ENCODE data around the gene XYLT1.

The XYLT1 gene

DNA sequence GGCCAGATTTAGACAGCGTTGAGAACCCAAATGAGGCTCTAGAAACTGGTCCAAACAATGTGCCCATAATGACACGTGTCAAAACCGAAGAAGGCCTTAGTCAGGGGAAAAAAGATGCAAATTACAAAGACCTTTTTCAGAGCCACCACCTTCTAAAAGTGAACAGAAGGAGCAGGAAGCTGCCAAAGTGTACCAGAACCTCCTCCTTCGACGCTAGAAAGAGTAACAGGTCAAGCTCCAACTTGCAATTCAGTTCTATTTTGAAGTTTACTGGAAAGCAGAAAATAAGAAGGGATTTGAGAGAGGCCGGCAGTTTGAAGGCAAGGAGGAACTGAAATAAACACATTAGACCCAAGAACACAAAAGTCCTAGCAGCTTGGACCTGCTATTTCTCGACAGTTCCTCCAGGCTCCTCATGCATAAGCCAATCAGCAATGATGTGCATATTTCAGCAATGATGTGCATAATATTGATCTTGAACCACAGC, 61.8 kb downstream of the XYLT1 start:
- TF ChIP-seq, protein P1, sequence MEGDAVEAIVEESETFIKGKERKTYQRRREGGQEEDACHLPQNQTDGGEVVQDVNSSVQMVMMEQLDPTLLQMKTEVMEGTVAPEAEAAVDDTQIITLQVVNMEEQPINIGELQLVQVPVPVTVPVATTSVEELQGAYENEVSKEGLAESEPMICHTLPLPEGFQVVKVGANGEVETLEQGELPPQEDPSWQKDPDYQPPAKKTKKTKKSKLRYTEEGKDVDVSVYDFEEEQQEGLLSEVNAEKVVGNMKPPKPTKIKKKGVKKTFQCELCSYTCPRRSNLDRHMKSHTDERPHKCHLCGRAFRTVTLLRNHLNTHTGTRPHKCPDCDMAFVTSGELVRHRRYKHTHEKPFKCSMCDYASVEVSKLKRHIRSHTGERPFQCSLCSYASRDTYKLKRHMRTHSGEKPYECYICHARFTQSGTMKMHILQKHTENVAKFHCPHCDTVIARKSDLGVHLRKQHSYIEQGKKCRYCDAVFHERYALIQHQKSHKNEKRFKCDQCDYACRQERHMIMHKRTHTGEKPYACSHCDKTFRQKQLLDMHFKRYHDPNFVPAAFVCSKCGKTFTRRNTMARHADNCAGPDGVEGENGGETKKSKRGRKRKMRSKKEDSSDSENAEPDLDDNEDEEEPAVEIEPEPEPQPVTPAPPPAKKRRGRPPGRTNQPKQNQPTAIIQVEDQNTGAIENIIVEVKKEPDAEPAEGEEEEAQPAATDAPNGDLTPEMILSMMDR (conservative IDR thresholded peaks at IDR 0.05; ENCODE audit: low read length) = no peak
- TF ChIP-seq EZH2phosphoT487 (IDR thresholded peaks at IDR 0.05; ENCODE audit: borderline replicate concordance) = no peak
- Histone ChIP-seq H3K9me3 (ENCODE audit: insufficient read depth, low read depth, low read length) (no peaks in the 10 kb centered on the region), H3K4me1 (ENCODE audit: insufficient read depth, low read length, poor library complexity, severe bottlenecking) (peaks cover 8% of the 10 kb centered on the region), H3K79me2 (ENCODE audit: insufficient read depth, low read length) (peaks cover 98% of the 10 kb centered on the region), H4K20me1 (ENCODE audit: insufficient read depth, low read length, poor library complexity, severe bottlenecking) (peaks cover 78% of the 10 kb centered on the region), H3K36me3 (ENCODE audit: insufficient read depth, low read length) (peaks cover 49% of the 10 kb centered on the region; the same call in 1 of the 2 replicates), H2AFZ (ENCODE audit: low read length) (no peak overlapping the region), H3K9me2 (replicated peaks; ENCODE audit: low read depth, low read length) (no peaks in the 10 kb centered on the region), H3K4me3 (ENCODE audit: low read length, poor library complexity, severe bottlenecking) (no peak overlapping the region), H3K27me3 (ENCODE audit: insufficient read depth, low read length, poor library complexity, severe bottlenecking) (no peaks in the 10 kb centered on the region), H3F3A (ENCODE audit: low read depth) (no peaks in the 10 kb centered on the region), H3K4me2 (ENCODE audit: low read depth, low read length, poor library complexity, severe bottlenecking) (no peak overlapping the region), H3K9ac (ENCODE audit: low read depth, low read length, poor library complexity, severe bottlenecking) (no peak overlapping the region)

- H2AFZ ChIP-seq (ENCODE audit: low read length) = no peak overlapping the region
- peaks cover 98% of the 10 kb centered on the region for H3K79me2 ChIP-seq (ENCODE audit: insufficient read depth, low read length)
- no peaks in the 10 kb centered on the region for H3K27me3 ChIP-seq (ENCODE audit: insufficient read depth, low read length, poor library complexity, severe bottlenecking)
- H3K9me3 ChIP-seq (ENCODE audit: insufficient read depth, low read depth, low read length) = no peaks in the 10 kb centered on the region
- no peak overlapping the region for H3K4me2 ChIP-seq (ENCODE audit: low read depth, low read length, poor library complexity, severe bottlenecking)
- H3K36me3 ChIP-seq (ENCODE audit: insufficient read depth, low read length) = peaks cover 51% of the 10 kb centered on the region; the same call in 1 of the 2 replicates
- H4K20me1 ChIP-seq (ENCODE audit: insufficient read depth, low read length, poor library complexity, severe bottlenecking) = peaks cover 71% of the 10 kb centered on the region
- H3K9ac ChIP-seq (ENCODE audit: low read depth, low read length, poor library complexity, severe bottlenecking) = no peak overlapping the region
- TF ChIP-seq, protein P1 (conservative IDR thresholded peaks at IDR 0.05; ENCODE audit: low read length) = no peak
- TF ChIP-seq EZH2phosphoT487 (IDR thresholded peaks at IDR 0.05; ENCODE audit: borderline replicate concordance) = no peak
- no peak overlapping the region for H3K4me3 ChIP-seq (ENCODE audit: low read length, poor library complexity, severe bottlenecking)
- no peaks in the 10 kb centered on the region for H3F3A ChIP-seq (ENCODE audit: low read depth)
- H3K4me1 ChIP-seq (ENCODE audit: insufficient read depth, low read length, poor library complexity, severe bottlenecking) = peaks cover 8% of the 10 kb centered on the region
- no peaks in the 10 kb centered on the region for H3K9me2 ChIP-seq (replicated peaks; ENCODE audit: low read depth, low read length)
Observed at GRCh38 chr16:17408296-17408695, 62.5 kb downstream of the XYLT1 start.

- Histone ChIP-seq H3K27me3 (ENCODE audit: insufficient read depth, low read length, poor library complexity, severe bottlenecking) (no peaks in the 10 kb centered on the region), H3K79me2 (ENCODE audit: insufficient read depth, low read length) (peaks cover 98% of the 10 kb centered on the region), H3K9me3 (ENCODE audit: insufficient read depth, low read depth, low read length) (no peaks in the 10 kb centered on the region), H3K36me3 (ENCODE audit: insufficient read depth, low read length) (peaks cover 54% of the 10 kb centered on the region; the same call in 1 of the 2 replicates), H3K9me2 (replicated peaks; ENCODE audit: low read depth, low read length) (no peaks in the 10 kb centered on the region), H3K9ac (ENCODE audit: low read depth, low read length, poor library complexity, severe bottlenecking) (no peak overlapping the region), H2AFZ (ENCODE audit: low read length) (no peak overlapping the region), H3K4me3 (ENCODE audit: low read length, poor library complexity, severe bottlenecking) (no peak overlapping the region), H4K20me1 (ENCODE audit: insufficient read depth, low read length, poor library complexity, severe bottlenecking) (peaks cover 70% of the 10 kb centered on the region), H3F3A (ENCODE audit: low read depth) (no peaks in the 10 kb centered on the region), H3K4me1 (ENCODE audit: insufficient read depth, low read length, poor library complexity, severe bottlenecking) (peaks cover 4% of the 10 kb centered on the region), H3K4me2 (ENCODE audit: low read depth, low read length, poor library complexity, severe bottlenecking) (no peak overlapping the region)
- TF ChIP-seq EZH2phosphoT487 (IDR thresholded peaks at IDR 0.05; ENCODE audit: borderline replicate concordance) = no peak
- TF ChIP-seq, protein P1 (conservative IDR thresholded peaks at IDR 0.05; ENCODE audit: low read length) = no peak
Observed at GRCh38 chr16:17407321-17407720, 63.4 kb downstream of the XYLT1 start.

All from Loucy (cell line).